ENCODE data around the gene NACA.
A peak's percentile ranks its signal among the peaks of the same experiment; 100 is the strongest.
"Not testable (repeated sequence)": the region's sequence is repeated elsewhere in the genome, so short reads cannot be mapped to it uniquely, and the experiment has no call there.

NACA gene
- 96.5 to 359 (median 193) reads per million in 18 experiments for total RNA-seq

DNA sequence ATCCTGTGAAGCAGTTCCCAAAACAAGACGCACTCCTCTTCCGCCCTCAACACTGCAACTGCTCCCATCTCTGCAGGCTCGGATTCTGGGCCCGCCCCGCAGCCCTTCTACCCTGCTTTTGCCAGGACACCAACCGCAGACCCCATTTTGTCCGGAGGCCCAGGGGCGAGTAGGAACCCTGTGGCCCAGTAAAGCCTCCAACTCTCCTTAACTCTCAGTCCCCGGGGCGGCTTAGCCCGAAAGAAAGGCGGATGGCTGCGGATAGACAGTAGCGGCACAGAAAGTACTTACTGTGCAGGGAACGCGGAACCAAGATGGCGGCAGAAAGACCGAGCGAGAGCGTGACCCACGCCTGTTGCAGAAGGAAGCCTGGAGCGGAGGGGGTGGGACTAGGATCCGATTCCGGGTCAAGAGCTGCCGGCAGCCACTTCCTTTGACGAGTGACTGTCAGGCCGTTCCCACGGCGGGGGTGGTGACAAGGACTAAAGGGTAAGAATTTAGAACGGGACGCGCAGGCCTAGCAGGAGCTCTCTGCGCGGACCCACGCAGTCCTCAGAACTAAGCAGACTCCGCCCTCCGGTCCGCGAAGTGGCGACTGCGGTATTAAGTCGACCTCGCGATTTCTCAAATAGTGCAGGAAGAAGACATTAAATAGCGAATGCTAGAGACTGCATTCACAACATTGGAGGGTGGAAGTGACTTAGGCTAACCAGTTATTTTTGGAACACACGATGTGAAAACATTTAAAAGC lies at the start of gene NACA:
Gene NACA, minus strand, starts transcription at position 328 of the 751 bp plus-strand sequence. CDS start 778 bp downstream, outside the sequence.
- DNase-seq = peak; percentile 99 to 100

DNA sequence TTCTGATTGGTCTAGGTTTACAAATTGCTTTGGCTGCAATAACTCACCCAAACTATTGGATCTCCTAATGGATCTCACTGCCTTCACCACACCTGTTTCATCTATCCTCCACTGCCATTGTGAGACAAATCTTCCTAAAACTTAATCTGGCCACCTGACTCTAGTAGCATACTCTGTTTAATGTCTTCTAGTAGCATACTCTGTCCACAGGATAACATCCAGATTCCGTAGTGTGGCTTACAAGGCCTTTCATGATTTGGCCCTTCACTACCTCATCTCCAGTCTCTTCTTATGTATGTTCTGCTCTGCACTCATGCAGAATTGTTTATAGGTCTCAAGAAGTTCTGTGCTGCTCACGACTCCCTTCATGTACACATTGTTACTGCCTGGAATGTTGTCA lies 48.0 kb upstream of the NACA start:
- no peak for DNase-seq

DNA sequence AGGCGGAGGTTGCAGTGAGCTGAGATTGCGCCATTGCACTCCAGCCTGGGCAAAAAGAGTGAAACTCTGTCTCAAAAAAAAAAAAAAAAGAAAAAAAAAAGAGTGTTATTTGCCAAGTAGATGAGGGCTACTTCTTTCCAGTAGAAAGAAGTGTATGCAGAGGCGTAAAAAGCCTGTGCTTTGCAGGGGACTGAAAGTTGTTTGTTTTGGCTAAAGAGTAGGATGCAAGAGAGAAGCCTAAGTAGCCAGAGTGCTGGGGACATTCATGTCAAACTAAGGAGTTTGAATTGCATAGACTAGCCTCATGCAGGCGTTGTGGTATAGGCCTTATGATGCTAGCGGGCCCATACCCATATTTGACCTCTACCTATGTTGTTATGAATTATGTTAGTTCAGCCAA lies 47.5 kb upstream of the NACA start:
- no peak for DNase-seq

DNA sequence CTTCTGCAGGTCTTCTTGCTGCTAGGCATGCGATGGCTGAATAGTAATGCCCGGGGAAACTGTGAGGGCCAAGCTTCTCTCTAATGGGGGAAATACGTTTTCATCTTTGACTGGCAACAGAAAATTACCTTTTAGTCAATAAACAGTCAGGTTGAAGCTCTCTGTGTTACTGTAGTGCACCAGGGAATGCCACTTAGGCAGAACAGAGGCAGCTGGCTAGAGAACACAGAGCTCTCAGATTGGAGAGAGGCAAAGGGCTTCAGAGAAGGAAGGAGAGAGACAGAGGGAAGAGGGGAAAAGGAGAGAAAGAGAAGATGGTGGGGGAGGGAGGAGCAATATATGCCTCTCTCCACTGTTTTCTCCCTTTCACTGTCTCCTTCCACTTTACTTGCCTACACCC lies 44.8 kb upstream of the NACA start:
- DNase-seq = no peak

DNA sequence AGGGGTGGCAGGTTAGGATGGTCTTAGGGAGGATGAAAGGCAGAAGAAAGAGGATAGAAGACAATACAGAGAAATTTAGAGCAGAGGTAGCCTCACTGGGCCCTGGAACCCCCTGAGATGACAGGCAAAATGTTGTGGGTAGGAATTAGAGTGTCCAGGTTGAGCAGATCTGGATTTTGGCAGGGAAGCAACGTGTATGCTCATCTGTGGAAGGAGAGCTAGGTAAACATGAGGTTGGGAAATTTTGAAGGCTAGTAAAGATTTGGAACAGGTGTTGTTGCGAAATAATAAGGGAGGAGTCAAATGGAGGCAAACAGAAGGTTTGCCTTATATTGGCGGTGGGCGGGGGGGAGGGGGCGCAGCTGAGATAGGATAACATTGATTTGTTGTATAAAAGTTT lies 43.3 kb upstream of the NACA start:
- no peak for DNase-seq

DNA sequence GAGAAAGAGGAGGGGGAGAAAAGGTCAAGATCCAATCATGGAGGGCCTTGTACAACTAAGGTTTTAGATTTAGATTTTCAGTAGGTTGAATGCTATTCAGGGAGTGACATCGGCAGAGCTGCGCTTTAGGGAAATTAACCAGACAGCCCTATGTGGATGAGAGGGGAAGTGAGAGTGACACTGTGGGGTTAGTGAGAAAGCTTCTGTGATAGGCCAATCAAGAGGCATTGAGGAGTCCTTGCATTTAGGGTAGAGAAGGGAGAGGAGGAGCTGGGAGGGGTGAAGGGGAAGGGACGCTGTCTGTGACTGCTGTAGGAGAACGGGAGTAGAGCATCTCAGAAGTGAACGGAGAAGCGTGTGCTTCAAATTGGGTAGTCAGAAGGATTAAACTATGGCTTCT lies 41.4 kb upstream of the NACA start:
- DNase-seq = peak; percentile 77 to 85

DNA sequence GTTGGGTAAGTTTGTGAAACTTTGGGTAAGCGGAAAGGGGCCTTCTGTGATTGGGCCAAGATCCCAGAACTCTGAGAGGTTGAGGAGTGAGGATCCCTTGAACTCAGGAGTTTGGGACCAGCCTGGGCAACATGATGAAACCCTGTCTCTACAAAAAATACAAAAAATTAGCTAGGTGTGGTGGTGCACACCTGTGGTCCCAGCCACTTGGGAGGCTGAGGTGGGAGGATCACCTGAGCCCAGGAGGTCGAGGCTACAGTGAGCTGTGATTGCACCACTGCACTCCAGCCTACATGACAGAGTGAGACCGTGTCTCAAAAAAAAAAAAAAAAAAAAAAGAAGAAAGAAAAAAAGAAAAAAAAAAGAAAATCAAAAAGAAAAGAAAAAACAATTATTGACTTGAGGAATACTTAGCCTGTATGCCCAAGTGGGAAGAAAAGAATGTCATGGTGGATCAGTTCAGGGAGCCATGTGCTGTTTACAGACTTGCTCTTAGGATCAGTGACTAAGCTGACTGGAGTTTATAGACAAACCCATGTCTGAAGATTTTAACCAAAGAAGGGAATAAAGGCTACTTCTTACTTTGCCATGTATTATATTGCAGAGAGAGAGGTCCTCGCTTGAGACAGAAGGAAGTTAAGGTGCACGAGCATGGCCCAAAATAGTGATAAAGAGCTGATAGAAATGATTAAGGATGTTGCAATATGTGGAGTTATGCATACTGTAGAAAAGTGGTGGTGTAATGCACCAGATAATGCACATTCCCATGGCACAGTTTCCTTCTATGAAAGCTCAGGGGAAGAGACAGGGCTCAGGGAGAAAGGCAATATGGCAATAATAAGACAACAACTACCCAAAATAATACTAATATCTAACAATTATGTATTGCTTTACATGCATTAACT lies 38.9 kb upstream of the NACA start:
- DNase-seq = no peak

DNA sequence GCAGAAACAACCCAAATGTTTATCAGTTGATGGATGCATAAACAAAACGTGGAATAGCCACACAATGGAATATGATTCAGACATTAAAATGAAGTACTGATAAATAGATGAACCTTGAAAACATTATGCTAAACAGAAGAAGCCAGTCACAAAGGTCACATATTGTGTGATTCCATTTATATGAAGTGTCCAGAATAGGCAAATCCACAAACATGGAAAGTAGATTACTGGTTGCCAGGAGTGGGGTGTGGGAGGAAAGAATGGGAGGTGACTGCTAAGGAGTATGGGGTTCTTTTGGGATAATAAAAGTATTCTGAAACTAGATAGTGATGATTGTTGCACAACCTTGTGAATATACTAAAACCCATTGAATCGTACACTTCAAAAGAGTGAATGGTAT lies 36.7 kb upstream of the NACA start:
- DNase-seq = no peak

DNA sequence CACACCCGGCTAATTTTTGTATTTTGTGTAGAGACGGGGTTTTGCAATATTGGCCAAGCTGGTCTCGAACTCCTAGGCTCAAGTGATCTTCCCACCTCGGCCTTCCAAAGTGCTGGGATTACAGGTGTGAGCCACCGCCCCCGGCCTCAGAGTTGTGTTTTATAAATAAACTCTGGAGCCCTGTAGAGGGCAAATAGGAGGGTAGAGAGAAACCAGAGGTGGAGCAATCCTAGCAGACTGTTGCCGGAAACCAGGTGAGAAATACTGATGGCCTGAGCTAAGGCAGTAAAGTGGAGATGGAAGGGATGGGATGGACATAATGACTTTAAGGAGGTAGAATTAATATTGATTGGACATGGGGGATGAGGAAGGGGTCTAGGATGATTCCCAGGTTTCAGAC lies 35.4 kb upstream of the NACA start:
- no peak for DNase-seq

DNA sequence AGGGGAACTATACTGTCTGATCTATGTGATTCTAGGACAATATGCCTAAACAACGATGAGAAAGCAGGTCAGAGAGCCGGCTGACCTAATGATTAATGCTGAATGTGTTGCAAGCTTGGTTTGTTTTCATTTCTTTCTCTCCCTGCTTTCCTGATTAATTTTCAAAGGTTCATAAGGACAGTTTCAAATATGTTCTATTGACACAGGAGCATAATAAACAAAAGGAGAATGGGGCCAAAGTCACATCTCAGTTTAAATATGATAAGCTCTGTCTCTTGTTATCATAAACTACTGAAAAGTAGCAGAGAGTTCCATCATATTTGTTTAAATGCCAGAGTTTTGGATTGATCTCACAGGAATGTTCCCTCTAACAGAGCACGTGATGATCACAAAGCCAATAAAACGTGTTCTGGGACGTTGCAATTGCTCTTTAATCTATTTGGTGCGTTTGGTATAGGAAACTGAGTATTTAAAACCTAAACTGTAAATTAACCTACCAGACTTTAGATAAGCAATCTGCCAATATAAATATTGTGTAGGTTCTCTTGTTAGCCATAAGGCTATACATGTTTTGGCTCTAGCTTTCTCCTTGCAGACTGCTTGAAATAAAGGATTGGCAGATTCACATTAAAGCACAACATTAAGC lies 34.3 kb upstream of the NACA start:
- no peak for DNase-seq

DNA sequence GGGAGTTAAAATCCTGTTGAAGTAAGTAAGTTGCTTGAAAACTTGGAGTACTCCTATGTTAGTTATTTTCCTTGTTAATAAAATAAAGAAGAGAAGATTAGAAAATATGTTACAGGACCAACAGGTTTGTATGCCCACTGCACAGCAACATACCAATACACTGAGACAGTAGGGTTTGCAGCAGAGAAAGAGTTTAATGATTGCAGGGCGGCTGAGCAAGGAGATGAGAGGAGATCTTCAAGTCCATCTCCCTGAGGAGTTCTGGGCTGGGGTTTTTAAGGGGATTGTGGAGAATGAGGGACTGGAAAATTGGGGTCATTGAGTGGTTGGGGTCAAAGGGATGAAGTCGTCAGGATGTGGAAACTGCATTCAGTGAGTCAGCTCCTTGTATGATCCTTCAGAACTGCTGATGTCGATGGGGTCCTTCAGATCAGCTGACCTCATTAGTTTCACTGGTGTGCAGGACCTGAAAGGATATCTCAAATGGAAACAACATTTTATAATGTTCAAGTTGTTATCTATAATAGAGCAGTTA lies 33.7 kb upstream of the NACA start:
- DNase-seq = no peak

DNA sequence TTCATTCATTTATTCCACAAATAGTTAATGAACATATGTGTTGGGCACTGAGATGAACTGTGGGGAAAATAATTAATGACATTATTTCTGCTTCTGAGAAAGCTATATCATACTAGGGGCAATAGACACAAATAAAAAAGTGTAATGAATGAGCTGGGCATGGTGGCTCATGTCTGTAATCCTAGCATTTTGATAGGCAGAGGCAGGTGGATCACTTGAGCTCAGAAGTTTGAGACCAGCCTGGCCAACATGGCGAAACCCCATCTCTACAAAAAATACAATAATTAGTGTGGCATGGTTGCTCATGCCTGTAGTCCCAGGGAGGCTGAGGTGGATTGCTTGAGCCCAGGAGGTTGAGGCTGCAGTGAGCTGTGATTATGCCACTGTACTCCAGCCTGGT lies 32.9 kb upstream of the NACA start:
- not testable (repeated sequence) for DNase-seq

DNA sequence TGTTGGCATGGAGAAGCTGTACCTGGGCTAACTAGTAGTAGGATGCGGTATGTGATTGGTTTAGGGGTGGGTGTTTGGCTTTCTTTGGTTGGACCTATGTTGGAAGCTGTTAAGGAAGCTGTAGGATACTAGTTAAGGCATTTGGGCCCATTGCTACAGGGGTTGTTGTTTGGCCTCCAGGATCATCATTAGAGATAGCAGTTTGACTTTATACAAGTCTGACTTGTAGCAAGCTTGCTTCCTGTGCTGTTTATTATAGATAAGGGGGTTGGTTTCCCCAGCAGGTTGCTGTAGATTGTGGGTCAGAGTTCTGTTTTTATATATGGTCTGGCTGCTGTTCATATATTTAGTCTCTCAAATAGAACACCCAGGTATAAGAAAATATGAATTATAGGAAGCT lies 28.5 kb upstream of the NACA start:
- no peak for DNase-seq

DNA sequence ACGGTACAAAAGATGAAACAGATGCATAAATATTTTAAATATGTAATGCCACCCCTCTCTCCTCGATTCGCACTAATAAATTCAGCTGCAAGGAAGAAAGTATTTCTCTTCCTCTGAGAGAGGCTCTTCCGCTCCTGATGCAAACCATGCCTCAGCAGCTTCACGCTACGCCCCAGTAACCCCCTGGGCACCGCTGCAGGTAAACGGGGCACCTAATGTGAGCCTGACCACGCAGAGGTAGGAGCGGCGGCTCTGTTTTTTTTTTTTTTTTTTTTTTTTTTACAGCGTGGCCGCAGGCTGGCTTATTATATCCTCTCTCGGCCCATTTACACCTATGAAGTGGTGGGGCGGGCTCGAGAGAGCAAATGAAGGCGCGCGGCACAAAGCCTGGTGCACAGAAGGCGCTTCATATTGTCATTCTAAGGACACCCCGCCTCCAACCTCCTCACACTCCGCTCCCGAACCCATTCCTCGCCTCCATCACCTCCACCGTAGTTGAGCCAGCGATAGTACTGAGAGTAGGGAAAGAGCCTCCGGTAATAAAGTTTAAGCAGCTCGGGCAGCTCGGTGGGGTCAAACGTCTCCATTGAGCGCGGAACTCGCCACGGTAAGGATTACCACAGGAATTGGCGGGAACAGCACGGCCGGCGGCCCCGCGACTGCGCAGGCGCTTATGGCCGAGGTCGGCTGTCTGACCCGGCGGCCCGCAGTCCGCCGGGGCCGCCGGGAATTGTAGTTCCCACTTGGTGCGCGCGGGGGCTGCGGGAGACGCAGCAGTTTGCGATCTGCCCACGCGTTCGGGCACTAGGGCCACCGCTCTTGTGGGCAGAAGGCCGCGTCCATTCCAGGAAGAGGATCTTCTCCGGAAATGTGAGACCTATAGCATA lies 26.9 kb upstream of the NACA start, which contains the start of gene PRIM1:
Gene PRIM1, minus strand, starts transcription at position 612 of the 887 bp plus-strand sequence. Its CDS starts 25 bp downstream, at position 587.
- DNase-seq = peak; percentile 86 to 92

DNA sequence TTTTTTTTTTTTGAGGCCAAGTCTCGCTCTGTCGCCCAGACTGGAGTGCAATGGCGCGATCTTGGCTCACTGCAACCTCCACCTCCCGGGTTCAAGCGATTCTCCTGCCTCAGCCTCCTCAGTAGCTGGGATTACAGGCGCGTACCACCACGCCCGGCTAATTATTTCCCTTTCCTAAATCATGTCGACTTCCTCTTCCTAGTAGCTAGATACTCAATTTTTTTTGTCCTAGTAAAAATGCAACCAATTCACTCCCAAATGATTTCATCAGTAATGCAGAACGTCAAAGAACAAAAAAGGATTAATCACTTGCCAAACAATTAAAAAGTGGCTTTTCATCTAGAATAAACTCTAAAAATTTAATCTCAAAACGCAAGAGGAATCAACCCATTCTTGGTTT lies 25.5 kb upstream of the NACA start:
- DNase-seq = peak; percentile 27 to 39

DNA sequence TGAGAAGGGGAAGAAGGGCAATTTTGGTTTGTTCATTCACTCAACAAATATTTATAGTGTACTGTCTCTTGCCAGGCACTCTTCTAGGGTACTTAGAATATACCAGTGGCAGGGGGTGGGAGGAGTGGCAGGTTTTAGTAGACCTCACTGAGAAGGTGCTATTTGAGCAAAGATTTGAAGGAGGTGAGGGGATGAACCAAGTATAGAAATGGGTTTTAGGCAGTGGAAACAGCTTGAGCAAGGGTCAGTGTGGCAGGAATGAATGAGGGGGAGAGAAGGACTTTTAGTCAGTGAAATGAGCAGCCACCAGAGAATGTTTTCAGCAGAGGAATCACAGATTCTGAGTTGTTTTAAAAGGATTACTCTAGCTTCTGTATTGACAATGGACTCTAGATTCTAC lies 24.8 kb upstream of the NACA start:
- no peak for DNase-seq

DNA sequence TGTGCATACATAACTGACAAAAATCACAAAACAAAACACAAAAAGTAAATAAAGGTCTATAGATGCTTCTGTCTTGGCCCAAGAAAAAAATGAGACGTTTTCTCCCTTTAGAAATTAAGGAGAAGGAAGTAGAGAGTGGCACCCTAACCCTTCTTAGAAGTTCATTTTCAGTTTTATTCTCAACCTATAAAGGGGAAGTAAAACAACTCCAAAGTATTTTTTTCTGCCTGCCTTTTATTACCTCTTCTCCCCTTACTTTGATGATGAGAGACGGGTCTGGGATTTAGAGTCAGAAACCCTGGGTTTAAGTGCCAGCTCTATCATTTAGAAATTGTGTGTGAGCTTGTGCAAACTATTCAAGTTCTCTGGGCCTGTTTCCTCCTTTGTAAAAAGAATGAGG lies 24.3 kb upstream of the NACA start:
- DNase-seq = peak in 1 of 2 donors; percentile 60

DNA sequence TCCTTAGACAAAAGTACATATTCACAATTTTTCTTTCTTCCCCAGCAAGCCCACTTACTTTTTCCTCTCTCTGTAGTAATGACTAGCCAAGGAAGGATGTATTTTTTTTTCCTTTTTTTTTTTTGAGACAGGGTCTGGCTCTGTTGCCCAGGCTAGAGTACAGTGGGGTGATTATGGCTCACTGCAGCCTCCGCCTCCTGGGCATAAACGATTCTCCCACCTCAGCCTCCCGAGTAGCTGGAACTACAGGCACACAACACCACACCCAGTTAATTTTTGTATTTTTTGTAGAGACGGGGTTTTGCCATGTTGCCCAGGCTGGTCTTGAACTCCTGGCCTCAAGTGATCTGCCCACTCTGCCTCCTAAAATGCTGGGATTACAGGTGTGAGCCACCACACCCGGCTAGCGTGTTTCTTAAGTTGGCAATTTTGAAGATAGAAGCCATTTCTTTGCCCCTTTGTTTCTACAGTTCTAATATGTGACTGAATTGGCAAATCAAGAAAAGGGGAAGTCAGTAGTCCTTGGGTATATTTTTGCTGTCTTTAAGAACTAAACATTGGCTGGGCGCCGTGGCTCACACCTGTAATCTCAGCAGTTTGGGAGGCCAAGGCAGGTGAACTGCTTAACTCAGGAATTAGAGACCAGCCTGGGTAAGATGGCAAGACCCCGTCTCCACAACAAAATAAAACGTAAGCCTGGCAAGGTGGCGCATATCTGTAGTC lies 3.2 kb upstream of the NACA start:
- no peak for DNase-seq

DNA sequence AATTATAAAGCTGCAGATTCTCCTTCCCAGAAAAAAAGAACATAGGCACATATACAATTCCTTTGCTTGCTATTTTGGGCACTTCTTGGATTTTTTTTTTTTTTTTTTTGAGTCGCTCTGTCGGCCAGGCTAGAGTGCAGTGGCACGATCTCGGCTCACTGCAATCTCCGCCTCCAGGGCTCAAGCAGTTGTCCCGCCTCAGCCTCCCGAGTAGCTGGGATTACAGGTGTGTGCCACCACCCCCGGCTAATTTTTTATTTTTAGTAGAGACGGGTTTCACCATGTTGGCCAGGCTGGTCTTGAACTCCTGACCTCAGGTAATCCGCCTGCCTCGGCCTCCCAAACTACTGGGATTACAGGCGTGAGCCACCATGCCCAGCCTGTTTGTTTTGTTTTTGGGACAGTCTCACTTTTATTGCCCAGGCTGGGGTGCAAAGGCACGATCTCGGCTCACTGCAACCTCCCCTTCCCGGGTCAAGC lies 1.1 kb upstream of the NACA start:
- not testable (repeated sequence) for DNase-seq

DNA sequence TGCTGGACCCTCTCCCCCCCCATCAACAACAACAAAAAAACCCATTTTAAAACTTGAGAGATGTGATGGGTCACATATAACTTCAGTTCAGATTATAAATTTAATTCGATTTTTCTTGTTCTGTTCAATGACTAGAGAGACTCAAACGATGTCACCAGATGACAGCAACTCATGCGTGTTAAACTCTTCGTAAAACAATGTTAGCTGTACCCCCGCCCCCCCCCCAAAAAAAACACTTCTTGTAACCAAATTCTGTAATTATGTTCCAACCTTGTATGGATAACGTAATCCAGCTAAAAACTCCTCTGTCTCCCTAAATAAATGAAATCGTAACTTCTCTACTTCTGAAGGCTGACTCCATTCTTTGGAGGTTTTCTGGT lies 614 bp upstream of the NACA start:
- no peak for DNase-seq

DNA sequence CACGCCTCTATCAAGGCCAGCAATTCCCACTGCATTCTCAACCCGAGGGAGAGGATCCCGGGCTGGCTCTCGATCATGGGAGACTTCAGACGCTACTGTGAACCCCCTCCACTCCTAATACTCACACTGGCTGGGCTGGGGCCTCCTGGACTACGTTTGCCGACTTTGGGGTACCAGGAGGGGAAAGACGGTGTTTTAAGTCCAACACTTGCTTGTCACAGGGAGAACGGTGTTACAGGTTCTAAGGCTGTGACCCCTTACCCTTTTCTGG lies 463 bp downstream of the NACA start:
- DNase-seq = no peak

All from inflammatory macrophage (primary cell).